ENCODE results near the gene TLCD1. TPM values are rescaled to one million over a fixed set of nuclear protein-coding genes. Genes with fewer than 3 reads are reported as not detected.
A peak's percentile ranks its signal among the peaks of the same experiment; 100 is the strongest.
"Not testable (repeated sequence)": the region's sequence is repeated elsewhere in the genome, so short reads cannot be mapped to it uniquely, and the experiment has no call there.

The TLCD1 gene
- total RNA-seq, 1 donor from 2014 or later, result 8.1 TPM

- peak; percentile 70 for DNase-seq (ENCODE audit: low read depth)
Observed at GRCh38 chr17:28747051-28747691, 21.1 kb upstream of the TLCD1 start.

GRCh38 chr17:28746611-28747050 is 20.6 kb upstream of the TLCD1 start:
- peak; percentile 74 for DNase-seq (ENCODE audit: low read depth)

GRCh38 chr17:28745786-28746411 is 19.9 kb upstream of the TLCD1 start:
- peak; percentile 90 for DNase-seq (ENCODE audit: low read depth)

DNA sequence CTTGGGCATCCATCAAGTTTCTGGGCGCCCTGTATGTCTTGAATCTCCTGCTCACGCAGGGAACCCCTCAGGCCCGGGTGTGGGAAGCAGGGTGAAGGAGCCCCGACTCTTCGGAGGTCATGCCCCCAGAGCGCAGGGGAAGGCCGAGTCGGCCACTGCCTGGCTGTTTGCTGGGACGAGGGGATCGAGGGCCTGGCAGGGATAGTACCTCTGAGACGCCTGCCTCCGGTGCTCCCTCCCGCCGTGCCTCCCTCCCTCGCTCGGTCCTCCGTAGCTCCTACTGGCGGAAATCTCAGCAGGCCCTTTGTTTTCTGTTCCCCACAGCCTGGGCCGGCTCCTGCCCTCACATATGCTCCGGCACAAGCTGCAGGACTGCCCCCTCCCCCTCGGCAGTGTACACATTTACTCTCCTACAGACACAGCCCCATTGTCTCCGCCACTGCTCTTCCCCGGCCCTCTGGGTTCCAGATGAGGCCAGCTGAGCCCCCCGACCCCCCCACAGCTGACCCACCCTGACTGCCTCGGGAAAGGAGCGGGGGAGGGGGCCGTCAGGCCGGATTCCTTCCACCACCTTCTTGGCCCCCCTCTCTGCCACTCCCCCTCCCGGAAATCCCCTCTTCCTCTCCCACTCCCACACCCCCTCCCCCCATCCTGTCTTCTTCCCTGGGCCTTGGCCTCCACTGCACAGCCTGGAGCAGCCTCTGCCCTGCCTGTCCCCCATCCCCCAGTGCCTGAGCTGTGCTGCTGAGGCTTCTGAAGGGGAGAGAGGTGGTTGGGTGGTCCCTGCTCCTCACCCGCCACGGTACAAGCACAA is 19.1 kb upstream of the TLCD1 start:
- no peak for DNase-seq (ENCODE audit: low read depth)

DNA sequence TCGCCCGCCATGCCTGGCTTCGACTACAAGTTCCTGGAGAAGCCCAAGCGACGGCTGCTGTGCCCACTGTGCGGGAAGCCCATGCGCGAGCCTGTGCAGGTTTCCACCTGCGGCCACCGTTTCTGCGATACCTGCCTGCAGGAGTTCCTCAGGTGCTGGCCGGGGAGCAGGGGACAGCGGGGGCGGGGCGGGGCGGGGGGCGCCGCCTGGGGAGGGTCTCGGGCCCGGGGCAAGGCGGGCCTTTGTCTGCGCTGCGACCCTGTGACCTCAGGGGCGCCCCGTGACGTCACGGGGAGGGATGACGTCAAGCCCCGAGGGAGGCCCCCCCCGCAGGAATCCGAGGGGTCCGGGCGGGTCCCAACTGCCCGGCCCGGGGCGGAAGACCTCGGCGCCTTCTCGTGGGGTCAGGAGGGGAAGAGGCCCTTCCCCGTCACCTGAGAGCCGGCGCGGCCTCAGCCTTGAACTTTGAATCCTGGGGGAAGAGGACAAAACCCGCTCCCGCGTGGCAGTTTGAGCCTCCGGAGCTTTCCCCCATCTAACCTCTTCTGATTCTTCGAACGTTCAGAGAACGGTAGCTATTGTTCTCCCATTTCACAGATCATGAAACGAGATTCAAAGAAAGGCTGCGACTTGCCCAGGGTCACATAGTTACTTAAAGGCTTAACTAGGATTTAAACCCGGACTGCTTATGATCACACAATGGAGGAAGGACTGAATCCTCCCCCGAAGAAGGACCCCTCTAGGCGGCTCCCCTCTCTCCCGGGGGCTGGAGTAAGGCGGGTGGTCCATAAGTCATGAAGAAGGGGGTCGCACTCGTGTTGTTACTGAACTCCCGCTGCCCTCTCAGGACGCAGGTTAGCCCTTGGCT is 18.3 kb upstream of the TLCD1 start:
- no peak for DNase-seq (ENCODE audit: low read depth)

- peak; percentile 81 for DNase-seq (ENCODE audit: low read depth)
Observed at GRCh38 chr17:28743243-28744103, 17.4 kb upstream of the TLCD1 start, which contains the start of gene TRAF4. TSS of gene TRAF4 (plus strand) at chr17:28744011. CDS start at chr17:28744113, 102 bp downstream.

GRCh38 chr17:28741358-28742349 is 15.6 kb upstream of the TLCD1 start:
- DNase-seq (ENCODE audit: low read depth), result no peak

- no peak for DNase-seq (ENCODE audit: low read depth)
Observed at GRCh38 chr17:28740406-28741357, 14.6 kb upstream of the TLCD1 start.

DNA sequence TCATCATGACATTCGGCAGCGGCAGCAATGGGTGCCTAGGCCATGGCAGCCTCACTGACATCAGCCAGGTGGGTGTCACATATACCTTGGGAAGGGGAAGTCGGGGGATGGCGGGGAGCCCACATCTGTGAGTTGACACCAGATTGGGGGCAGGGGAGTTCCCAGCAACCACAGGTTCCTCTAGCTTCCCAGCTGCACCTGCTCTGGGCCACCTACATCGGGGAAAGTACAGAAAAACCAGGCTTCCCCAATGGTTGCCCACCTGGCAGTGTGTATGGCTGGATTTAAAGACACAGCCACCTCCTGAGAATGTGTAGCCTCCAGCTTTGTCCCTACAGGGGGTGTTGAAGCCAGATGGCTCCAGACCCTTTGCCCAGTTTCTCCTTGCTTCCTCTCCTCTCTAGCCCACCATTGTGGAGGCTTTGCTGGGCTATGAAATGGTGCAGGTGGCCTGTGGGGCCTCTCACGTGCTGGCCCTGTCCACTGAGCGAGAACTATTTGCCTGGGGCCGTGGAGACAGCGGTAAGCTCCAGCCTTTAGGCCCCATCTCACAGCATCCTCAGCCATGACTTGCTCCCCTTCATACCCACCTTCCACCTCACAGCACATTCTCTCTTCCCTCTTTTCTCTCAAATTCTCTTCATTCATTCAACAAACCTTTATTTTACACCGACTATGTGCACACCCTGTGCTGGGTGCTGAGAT is 12.8 kb upstream of the TLCD1 start:
- no peak for DNase-seq (ENCODE audit: low read depth)

DNA sequence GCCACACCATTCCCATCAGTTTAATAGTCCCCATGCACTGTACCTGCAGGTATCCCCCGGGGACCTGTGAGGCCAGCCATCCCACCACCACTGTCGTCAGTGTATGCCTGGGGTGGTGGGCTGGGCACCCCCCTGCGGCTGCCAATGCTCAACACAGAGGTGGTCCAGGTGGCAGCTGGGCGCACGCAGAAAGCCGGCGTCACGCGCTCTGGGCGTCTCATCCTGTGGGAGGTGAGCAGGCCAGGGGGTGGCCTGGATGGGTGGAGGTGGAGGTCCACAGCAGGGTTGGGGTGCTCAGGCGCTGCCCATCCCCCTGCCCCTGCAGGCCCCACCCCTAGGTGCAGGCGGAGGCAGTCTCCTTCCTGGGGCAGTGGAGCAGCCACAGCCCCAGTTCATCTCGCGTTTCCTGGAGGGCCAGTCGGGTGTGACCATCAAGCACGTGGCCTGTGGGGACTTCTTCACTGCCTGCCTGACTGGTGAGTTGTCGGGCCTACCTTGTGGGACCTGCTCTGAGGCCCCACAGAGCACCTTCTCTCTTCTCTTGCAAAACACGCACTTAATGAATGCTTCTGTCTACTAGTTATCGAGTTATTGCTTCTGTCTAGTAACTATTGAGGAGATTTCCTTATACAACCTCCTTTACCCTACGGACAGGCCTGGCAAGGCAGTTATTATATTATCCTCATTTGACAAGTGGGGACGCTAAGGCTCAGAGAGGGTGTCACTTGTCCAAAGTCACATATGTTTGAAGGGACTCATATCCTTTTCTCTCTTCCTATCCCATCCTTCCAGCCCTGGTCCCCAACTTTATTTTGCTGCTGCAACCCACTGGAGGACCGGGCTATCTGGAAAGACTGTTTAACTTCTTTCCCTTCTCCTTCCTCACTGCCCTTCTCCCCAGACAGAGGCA is 12.0 kb upstream of the TLCD1 start:
- DNase-seq (ENCODE audit: low read depth), result peak; percentile 59

DNA sequence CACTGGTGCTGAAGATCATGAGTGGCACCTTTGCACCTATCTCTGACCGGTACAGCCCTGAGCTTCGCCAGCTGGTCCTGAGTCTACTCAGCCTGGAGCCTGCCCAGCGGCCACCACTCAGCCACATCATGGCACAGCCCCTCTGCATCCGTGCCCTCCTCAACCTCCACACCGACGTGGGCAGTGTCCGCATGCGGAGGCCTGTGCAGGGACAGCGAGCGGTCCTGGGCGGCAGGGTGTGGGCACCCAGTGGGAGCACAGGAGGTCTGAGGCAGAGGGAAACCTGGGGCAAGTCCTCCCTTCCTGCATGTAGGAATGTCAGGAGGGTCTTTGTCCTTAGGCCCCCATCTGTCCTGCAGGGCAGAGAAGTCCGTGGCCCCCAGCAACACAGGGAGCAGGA is 11.3 kb upstream of the TLCD1 start:
- no peak for DNase-seq (ENCODE audit: low read depth)

DNA sequence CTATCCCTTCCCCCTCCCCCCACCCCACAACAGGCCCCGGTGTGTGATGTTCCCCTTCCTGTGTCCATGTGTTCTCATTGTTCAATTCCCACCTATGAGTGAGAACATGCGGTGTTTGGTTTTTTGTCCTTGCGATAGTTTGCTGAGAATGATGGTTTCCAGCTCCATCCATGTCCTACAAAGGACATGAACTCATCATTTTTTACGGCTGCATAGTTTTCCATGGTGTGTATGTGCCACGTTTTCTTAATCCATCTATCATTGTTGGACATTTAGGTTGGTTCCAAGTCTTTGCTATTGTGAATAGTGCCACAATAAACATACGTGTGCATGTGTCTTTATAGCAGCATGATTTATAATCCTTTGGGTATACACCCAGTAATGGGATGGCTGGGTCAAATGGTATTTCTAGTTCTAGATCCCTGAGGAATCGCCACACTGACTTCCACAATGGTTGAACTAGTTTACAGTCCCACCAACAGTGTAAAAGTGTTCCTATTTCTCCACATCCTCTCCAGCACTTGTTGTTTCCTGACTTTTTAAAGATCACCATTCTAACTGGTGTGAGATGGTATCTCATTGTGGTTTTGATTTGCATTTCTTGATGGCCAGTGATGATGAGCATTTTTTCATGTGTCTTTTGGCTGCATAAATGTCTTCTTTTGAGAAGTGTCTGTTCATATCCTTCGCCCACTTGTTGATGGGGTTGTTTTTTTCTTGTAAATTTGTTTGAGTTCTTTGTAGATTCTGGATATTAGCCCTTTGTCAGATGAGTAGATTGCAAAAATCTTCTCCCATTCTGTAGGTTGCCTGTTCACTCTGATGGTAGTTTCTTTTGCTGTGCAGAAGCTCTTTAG is 10.1 kb upstream of the TLCD1 start:
- DNase-seq (ENCODE audit: low read depth), result not testable (repeated sequence)

GRCh38 chr17:28735242-28735722 is 9.2 kb upstream of the TLCD1 start:
- DNase-seq (ENCODE audit: low read depth), result no peak

- DNase-seq (ENCODE audit: low read depth), result no peak
Observed at GRCh38 chr17:28734712-28735241, 8.7 kb upstream of the TLCD1 start.

DNA sequence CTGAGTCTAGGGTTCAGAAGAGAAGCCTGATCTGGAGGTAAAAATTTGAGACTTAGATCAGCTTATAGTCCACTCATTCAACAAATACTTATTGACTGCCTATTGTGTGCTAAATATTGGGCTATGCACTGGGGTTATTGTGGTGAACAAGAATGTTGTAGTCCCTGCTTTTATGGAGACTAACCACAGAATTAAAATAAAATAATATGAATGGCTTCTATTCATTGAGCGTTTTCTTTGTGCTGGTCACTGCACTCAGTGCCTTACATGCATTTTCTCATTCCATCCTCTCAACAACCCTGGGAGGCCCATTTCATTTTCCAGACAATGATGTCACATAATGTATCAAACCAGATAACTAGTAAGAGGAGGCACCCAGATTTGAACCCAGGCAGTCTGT is 7.3 kb upstream of the TLCD1 start:
- DNase-seq (ENCODE audit: low read depth), result no peak

All from renal cortical epithelial cell (primary cell).